Fibroblast of the aortic adventitia (primary cell): ENCODE results near the gene CDC26. TPM values are rescaled to one million over a fixed set of nuclear protein-coding genes. Genes with fewer than 3 reads are reported as not detected.

Experiments
- DNase-seq: peaks from one replicate; pipeline ENCODE4 v3.0.0-alpha.2; 2010; ENCODE audit warnings: low read depth
- H3K4me3 ChIP-seq: 2 replicates; pipeline ENCODE4 v1.5.1; 2011; ENCODE audit warnings: low read depth, mild to moderate bottlenecking, control low read depth, low read length, moderate library complexity
- total RNA-seq: library from RNA; depleted of rRNA; stranded (reverse); fragments of >200 nt; gene quantifications from 2 replicates; pipeline ENCODE4 v1.2.3, GENCODE V29; 2012; ENCODE audit warnings: low replicate concordance
- TF ChIP-seq, protein P1 (sequence below): IDR thresholded peaks from 2 replicates; pipeline ENCODE4 v1.5.1; 2011; ENCODE audit warnings: mild to moderate bottlenecking, low read length, control low read depth, inconsistent platforms; ENCODE audit not compliant: insufficient read depth

The CDC26 gene
- total RNA-seq, 1 donor, result 57.1 TPM

DNA sequence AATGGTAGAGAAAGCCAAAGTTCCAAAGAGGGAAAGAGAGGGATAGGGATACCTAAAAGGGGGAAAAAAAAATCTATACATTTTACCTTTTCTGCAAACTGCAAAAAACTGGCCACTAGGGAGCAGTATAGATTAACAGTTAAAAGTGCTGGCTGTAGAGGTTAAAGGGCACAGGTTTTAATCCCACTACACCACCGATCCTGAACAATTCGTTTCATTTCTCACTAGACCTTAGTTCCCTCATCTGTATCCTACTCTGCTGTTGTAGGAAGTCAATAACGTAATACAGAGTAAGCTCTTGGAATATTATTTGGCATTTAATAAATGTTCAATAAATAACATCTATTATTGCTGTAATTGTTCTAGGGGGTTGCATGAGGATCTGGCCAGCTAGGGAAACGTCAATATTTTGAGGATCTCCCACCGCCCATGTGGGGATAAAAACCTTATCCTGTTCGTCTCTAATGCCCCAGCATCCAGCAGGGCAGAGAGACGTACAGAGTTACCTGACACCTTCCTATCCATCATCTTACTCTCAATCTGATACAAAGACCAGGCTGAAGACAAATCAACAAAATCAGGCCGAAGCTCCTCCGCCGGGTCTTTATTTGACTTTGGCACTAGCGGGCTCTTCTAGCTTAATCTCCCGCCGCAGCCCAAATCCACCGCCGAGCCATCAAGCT is 757 bp downstream of the CDC26 start:
- TF ChIP-seq, protein P1, sequence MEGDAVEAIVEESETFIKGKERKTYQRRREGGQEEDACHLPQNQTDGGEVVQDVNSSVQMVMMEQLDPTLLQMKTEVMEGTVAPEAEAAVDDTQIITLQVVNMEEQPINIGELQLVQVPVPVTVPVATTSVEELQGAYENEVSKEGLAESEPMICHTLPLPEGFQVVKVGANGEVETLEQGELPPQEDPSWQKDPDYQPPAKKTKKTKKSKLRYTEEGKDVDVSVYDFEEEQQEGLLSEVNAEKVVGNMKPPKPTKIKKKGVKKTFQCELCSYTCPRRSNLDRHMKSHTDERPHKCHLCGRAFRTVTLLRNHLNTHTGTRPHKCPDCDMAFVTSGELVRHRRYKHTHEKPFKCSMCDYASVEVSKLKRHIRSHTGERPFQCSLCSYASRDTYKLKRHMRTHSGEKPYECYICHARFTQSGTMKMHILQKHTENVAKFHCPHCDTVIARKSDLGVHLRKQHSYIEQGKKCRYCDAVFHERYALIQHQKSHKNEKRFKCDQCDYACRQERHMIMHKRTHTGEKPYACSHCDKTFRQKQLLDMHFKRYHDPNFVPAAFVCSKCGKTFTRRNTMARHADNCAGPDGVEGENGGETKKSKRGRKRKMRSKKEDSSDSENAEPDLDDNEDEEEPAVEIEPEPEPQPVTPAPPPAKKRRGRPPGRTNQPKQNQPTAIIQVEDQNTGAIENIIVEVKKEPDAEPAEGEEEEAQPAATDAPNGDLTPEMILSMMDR, result peak; percentile 68
- DNase-seq, result peak; percentile 72

DNA sequence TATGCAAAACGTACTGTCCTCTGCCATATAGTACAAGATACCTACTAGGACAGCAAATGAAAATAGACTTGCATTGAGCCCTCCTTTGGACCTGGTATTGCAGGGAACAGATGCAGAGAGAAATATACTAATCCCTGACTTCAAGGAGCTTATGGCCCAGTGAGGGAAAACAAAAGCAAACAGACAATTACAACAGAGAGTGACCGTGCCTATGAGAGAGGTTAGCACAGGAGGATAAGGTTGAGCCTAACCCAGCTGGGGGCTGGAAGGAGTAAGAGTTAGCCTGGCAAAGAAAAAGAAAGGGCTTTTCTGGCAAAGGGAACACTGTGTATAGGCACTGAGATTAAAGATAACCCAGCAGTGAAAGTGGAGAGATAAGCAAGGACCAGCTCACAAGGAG is 5.5 kb downstream of the CDC26 start:
- TF ChIP-seq, protein P1, result no peak
- DNase-seq, result no peak
- H3K4me3 ChIP-seq, result no peak overlapping the region

More for the DNA sequence above, 757 bp downstream of the CDC26 start:
- peak overlapping the region; percentile 96 for H3K4me3 ChIP-seq

DNA sequence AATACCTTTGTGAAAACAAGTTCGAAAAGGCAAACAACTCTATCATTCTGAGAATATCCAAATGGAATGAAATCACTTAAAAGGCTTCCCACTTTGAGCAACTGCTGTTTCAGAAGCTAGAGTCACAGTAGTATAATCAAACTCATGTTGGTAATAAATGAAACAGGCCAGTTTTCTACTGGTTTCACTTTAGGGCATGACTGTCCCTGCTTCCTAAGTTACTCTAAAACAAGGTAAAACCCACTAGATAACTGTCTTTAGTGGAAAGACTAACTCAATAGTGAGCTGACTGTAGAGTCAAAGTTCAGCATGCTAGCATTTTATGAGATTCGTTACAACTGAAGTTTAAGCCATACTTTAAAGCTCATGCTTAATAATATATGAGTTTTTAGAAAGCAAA is 6.0 kb downstream of the CDC26 start:
- TF ChIP-seq, protein P1, result no peak
- DNase-seq, result no peak
- H3K4me3 ChIP-seq, result no peak overlapping the region

DNA sequence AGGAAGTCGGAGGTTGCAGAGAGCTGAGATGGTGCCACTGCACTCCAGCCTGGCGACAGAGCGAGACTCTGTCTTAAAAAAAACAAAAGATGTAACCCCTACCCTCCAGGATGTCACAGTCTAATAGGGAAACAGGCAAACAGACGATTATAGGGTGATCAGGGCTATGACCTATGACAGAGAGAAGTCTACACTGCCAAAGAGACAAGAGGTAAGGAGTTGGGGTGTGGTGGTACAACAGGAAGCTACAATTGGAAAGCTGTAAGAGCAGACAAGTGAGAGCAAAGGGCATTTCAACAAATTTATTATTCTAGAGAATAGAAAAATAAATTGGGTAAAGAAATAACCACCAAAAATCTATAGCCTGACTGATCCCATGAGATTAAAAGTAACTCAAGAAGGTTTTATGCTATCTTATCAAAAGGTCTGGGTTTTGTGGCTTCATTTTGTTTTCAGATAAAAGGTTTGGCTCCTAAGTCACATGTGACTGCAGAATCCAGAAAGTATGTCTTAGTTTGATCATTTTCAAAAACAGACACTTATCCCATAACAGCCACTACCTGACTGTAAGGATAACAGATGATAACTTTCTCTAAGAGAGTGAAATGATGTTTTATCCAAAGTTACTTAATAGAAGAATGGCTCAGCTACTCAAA is 7.3 kb downstream of the CDC26 start:
- TF ChIP-seq, protein P1, result no peak
- no peak overlapping the region for H3K4me3 ChIP-seq
- DNase-seq, result no peak

DNA sequence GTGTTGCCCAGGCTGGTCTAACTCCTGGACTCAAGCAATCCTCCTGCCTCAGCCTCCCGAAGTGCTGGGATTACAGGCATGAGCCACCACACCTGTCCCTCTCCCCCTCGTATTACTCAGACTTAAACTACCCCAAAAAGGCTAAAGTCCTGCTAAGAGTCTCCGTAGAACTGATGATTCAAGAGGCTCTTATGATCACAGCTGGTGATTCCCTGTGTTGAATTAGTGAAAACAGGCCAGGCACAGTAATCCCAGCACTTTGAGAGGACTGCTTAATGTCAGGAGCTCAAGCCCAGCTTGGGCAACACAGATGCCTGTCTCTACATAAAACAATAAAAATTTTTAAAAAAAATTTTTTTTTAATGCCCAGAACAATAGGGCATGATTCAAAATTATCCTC is 9.2 kb downstream of the CDC26 start:
- no peak overlapping the region for H3K4me3 ChIP-seq
- DNase-seq, result no peak
- TF ChIP-seq, protein P1, result no peak

DNA sequence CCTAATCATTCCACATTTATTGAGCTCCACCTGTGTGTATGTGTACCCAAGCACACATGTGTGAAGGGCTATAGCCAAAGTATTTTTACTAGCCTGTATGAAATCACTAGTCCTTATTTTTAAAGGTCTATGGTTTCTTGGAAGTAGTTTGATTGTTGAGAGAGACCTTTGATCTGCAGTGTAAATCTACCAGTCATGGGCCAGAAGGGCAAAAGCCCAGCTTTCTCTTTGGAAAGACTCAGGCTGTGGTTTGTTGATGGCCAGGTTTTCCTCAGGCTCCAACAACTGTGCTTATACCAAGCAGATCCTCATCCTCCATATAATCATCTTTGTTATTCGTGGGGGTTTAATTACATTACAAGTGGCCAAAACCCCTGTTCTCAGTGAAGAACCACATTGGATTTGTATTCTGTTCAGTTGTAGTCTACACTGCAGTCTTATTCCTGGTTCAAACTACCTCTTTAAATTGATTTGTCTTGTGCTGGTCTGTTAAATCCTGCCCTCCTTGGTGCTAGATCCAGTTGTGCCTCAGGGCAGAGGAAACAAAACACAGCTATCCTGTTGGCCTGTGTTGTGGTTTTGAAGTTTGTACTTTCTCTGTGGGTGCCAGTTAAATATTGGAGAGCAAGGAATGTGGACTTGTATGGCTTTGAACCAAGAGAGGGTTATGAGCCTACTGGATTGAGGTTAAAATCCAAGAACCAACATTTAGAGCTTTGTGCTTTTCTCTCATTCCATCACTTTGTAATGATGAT is 13.3 kb downstream of the CDC26 start:
- H3K4me3 ChIP-seq, result no peak overlapping the region
- no peak for DNase-seq

More for the DNA sequence above, 13.3 kb downstream of the CDC26 start:
- TF ChIP-seq, protein P1, result no peak
